Caco-2 (cell line): ENCODE measurements around the gene ELOVL1. TPM values are rescaled to one million over a fixed set of nuclear protein-coding genes. Genes with fewer than 3 reads are reported as not detected.

Experiments
- BruUV-seq: library from RNA; stranded (reverse); fragments of 400-500 nt; replicated peaks from 2 replicates; lab custom pipeline; 2021; lab: Mats Ljungman, UMichigan
- CTCF ChIA-PET: fragments of 300-600 bp; sonication (Branson Sonifier 250); formaldehyde crosslinking; loops from one replicate; lab custom pipeline; 2022; ENCODE audit warnings: antibody characterized with exemption; lab: Charles Lee
- POLR2A ChIA-PET: fragments of 300-600 bp; sonication (Branson Sonifier 250); formaldehyde crosslinking; loops from one replicate; lab custom pipeline; 2022; ENCODE audit warnings: antibody characterized with exemption; lab: Charles Lee
- DNase-seq, 2 experiments: peaks; one replicate each; pipeline versions ENCODE4 v3.0.0 to v3.0.0-alpha.2; 2020 to 2022
- H3K27me3 ChIP-seq: replicated peaks from 2 replicates; pipeline ENCODE4 v1.6.0; 2011; ENCODE audit warnings: low read length; ENCODE audit not compliant: control insufficient read depth, insufficient read depth
- H3K36me3 ChIP-seq: 2 replicates; pipeline ENCODE4 v1.5.1; 2011; ENCODE audit warnings: low read length; ENCODE audit not compliant: control insufficient read depth, insufficient read depth
- H3K4me1 ChIP-seq: fragments of 250-450 bp; sonication (Bioruptor Pico); 2 replicates; pipeline ENCODE4 v1.5.1; 2020; ENCODE audit warnings: mild to moderate bottlenecking
- H3K4me3 ChIP-seq: 2 replicates; pipeline ENCODE4 v1.5.1; 2011; ENCODE audit warnings: low read depth, mild to moderate bottlenecking, control low read depth, low read length
- H3K9me3 ChIP-seq: fragments of 250-450 bp; sonication (Bioruptor Pico); 2 replicates; pipeline ENCODE4 v1.5.1; 2020; ENCODE audit warnings: mild to moderate bottlenecking, moderate library complexity
- H3K27ac Mint-ChIP-seq: one replicate; pipeline ENCODE4 v1.8.0; 2022; ENCODE audit warnings: mixed read lengths; ENCODE audit not compliant: unreplicated experiment
- H3K27me3 Mint-ChIP-seq: one replicate; pipeline ENCODE4 v1.8.0; 2022; ENCODE audit warnings: mixed read lengths; ENCODE audit not compliant: insufficient read depth, unreplicated experiment
- H3K36me3 Mint-ChIP-seq: one replicate; pipeline ENCODE4 v1.8.0; 2022; ENCODE audit warnings: mild to moderate bottlenecking, mixed read lengths; ENCODE audit not compliant: insufficient read depth, unreplicated experiment
- H3K4me1 Mint-ChIP-seq: one replicate; pipeline ENCODE4 v1.8.0; 2022; ENCODE audit warnings: low read depth, mixed read lengths; ENCODE audit not compliant: unreplicated experiment
- H3K4me3 Mint-ChIP-seq: one replicate; pipeline ENCODE4 v1.8.0; 2022; ENCODE audit warnings: mild to moderate bottlenecking, moderate library complexity, mixed read lengths; ENCODE audit not compliant: unreplicated experiment
- H3K9me3 Mint-ChIP-seq: one replicate; pipeline ENCODE4 v1.8.0; 2022; ENCODE audit warnings: mixed read lengths; ENCODE audit not compliant: unreplicated experiment
- intact Hi-C: fragments of 100-400 bp; cut with micrococcal nuclease; formaldehyde crosslinking; loops from one replicate; pipeline ENCODE4 v1.10.0; 2022; ENCODE audit not compliant: unreplicated experiment
- total RNA-seq: library from RNA; stranded (reverse); gene quantifications from 2 replicates; pipeline ENCODE4 v1.2.3, GENCODE V29; 2022
- TF ChIP-seq, protein P1 (sequence below), 2 experiments: fragments of 200-600 bp in 1 of 2; IDR thresholded peaks; 1 replicate in 1 of 2; 2 replicates in 1 of 2; pipeline versions ENCODE4 v1.5.1 to v1.8.0; 2011 to 2022; ENCODE audit warnings: antibody characterized with exemption in 1 of 2, control low read depth in 1 of 2, inconsistent platforms in 1 of 2, low read depth in 1 of 2, low read length in 1 of 2, mild to moderate bottlenecking in 1 of 2, moderate library complexity in 1 of 2; ENCODE audit not compliant: insufficient read depth in 1 of 2, severe bottlenecking in 1 of 2, unreplicated experiment in 1 of 2

Gene ELOVL1
- total RNA-seq, 1 experiment from 2014 or later = 66.8 TPM

DNA sequence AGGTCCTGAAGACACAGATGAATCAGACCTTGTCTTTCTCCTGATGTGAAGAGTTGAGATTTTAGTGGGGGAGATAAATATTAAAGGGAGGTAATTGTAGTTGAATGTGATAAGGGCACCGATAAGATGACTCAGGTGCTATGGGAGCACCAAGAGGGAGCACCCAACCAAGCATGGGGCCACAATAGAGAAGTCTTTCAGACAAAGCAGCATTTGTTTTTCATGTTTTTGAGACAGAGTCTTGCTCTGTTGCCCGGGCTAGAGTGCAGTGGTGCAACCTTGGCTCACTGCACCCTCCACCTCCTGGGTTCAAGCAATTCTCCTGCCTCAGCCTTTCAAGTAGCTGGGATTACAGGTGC is 38.0 kb upstream of the ELOVL1 start:
- intact Hi-C loops = no loop called here
- Histone ChIP-seq H3K27me3 (no peaks in the 10 kb centered on the region), H3K9me3 (no peaks in the 10 kb centered on the region), H3K4me1 (no peaks in the 10 kb centered on the region), H3K4me3 (no peak overlapping the region), H3K36me3 (no peaks in the 10 kb centered on the region)
- no peaks in the 10 kb centered on the region for H3K4me1 Mint-ChIP-seq
- peaks cover 11% of the 10 kb centered on the region for H3K36me3 Mint-ChIP-seq
- no peak for DNase-seq
- H3K4me3 Mint-ChIP-seq = no peak overlapping the region
- CTCF ChIA-PET = no interaction called here
- POLR2A ChIA-PET = no interaction called here
- H3K9me3 Mint-ChIP-seq = no peaks in the 10 kb centered on the region
- BruUV-seq = no TSS peak
- no peaks in the 10 kb centered on the region for H3K27me3 Mint-ChIP-seq
- TF ChIP-seq, protein P1, sequence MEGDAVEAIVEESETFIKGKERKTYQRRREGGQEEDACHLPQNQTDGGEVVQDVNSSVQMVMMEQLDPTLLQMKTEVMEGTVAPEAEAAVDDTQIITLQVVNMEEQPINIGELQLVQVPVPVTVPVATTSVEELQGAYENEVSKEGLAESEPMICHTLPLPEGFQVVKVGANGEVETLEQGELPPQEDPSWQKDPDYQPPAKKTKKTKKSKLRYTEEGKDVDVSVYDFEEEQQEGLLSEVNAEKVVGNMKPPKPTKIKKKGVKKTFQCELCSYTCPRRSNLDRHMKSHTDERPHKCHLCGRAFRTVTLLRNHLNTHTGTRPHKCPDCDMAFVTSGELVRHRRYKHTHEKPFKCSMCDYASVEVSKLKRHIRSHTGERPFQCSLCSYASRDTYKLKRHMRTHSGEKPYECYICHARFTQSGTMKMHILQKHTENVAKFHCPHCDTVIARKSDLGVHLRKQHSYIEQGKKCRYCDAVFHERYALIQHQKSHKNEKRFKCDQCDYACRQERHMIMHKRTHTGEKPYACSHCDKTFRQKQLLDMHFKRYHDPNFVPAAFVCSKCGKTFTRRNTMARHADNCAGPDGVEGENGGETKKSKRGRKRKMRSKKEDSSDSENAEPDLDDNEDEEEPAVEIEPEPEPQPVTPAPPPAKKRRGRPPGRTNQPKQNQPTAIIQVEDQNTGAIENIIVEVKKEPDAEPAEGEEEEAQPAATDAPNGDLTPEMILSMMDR (IDR thresholded peaks at IDR 0.05; ENCODE audit: insufficient read depth in 1 of 2, low read depth in 1 of 2, low read length in 1 of 2, severe bottlenecking in 1 of 2, unreplicated experiment in 1 of 2) = no peak
- H3K27ac Mint-ChIP-seq = no peak overlapping the region

DNA sequence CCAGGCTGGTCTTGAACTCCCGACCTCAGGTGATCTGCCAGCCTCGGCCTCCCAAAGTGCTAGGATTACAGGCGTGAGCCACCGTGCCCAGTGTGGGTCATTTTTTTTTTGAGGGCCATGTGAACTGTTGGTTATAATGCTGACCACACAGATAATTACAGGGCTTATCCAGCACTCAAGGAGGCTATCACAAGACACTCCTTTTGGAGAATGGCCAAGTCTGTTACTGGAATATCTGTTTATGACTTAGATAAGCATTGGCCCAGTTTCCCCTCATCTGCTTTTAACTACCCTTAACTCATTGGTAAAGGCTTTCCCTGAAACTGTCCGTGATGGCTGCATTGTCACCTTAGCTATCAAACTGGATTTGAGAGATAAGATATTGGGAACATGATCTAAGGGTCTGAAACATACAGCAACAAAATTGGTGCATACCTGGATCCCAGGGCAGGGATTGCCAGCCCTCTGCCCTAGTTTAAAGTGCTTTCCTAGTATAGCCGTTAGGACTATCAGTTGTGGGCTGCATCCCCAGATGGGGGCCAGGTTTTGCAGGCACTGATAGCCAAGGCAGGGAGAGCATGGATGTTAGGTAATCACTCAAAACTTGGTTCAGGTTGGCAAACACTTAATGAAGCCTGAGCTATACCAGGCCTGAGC is 37.5 kb upstream of the ELOVL1 start:
- intact Hi-C loops = no loop called here
- ChIA-PET CTCF (no interaction called here), POLR2A (no interaction called here)
- no peak for DNase-seq
- Mint-ChIP-seq H3K27me3 (no peaks in the 10 kb centered on the region), H3K9me3 (no peaks in the 10 kb centered on the region), H3K27ac (no peak overlapping the region), H3K4me1 (no peaks in the 10 kb centered on the region), H3K4me3 (no peak overlapping the region), H3K36me3 (peaks cover 11% of the 10 kb centered on the region)
- Histone ChIP-seq H3K4me1 (no peaks in the 10 kb centered on the region), H3K27me3 (no peaks in the 10 kb centered on the region), H3K9me3 (no peaks in the 10 kb centered on the region), H3K4me3 (no peak overlapping the region), H3K36me3 (no peaks in the 10 kb centered on the region)
- TF ChIP-seq, protein P1 (IDR thresholded peaks at IDR 0.05; ENCODE audit: insufficient read depth in 1 of 2, low read depth in 1 of 2, low read length in 1 of 2, severe bottlenecking in 1 of 2, unreplicated experiment in 1 of 2) = no peak
- BruUV-seq = no TSS peak

GRCh38 chr1:43404353-43404752 is 36.5 kb upstream of the ELOVL1 start:
- Mint-ChIP-seq H3K36me3 (peaks cover 11% of the 10 kb centered on the region), H3K27ac (no peak overlapping the region), H3K4me1 (no peaks in the 10 kb centered on the region), H3K27me3 (no peaks in the 10 kb centered on the region), H3K9me3 (no peaks in the 10 kb centered on the region), H3K4me3 (no peak overlapping the region)
- Histone ChIP-seq H3K4me3 (no peak overlapping the region), H3K4me1 (no peaks in the 10 kb centered on the region), H3K36me3 (no peaks in the 10 kb centered on the region), H3K27me3 (no peaks in the 10 kb centered on the region), H3K9me3 (no peaks in the 10 kb centered on the region)
- CTCF ChIA-PET = no interaction called here
- DNase-seq = no peak
- intact Hi-C loops = no loop called here
- TF ChIP-seq, protein P1 (IDR thresholded peaks at IDR 0.05; ENCODE audit: insufficient read depth in 1 of 2, low read depth in 1 of 2, low read length in 1 of 2, severe bottlenecking in 1 of 2, unreplicated experiment in 1 of 2) = no peak
- POLR2A ChIA-PET = no interaction called here
- no TSS peak for BruUV-seq
